ENCODE results near the gene CCDC170. TPM values are rescaled to one million over a fixed set of nuclear protein-coding genes. Genes with fewer than 3 reads are reported as not detected.

CCDC170 gene
- total and polyA plus RNA-seq, 2 of the 8 experiments (the other 6 are each of a cell fraction or from before 2014, with no cell fraction given) = 0.06 to 0.09 TPM

- H3K27ac ChIP-seq (ENCODE audit: low read depth, low read length) = no peak overlapping the region
- WGBS, 2 experiments (ENCODE audit: extremely low coverage in 1 of 2, insufficient coverage in 1 of 2, insufficient read length in 1 of 2, insufficient replicate concordance in 2 of 2, low coverage in 1 of 2, low lambda C conversion rate in 2 of 2, missing lambda C conversion rate in 1 of 2) = 89% methylated on average over 3 of the region's 3 CpGs; no CpG with 5 or more reads in 1 of the 2 experiments
- H3K27me3 ChIP-seq (replicated peaks in 1 of 4; ENCODE audit: control insufficient read depth in 3 of 4, extremely low read depth in 1 of 4, insufficient read depth in 3 of 4, low read length in 3 of 4) = no peaks in the 10 kb centered on the region
- no peak overlapping the region for H3K4ac ChIP-seq (replicated peaks; ENCODE audit: insufficient read length, low read depth, low read length)
- H2BK20ac ChIP-seq (ENCODE audit: low read length) = no peak overlapping the region
- ChIA-PET CTCF (ENCODE audit: partially characterized antibody) (interaction anchor here (0.6 kb wide), 1 partner anchor 89 kb away, joined by 3 read pairs; no protein-coding TSS in a partner anchor), POLR2A (ENCODE audit: partially characterized antibody) (interaction anchor here (0.6 kb wide), 1 partner anchor 11 kb away, joined by 4 read pairs; no protein-coding TSS in a partner anchor)
- H3K9me3 ChIP-seq (ENCODE audit: insufficient read depth in 2 of 2, low read depth in 1 of 2, low read length in 1 of 2) = peaks cover 0 to 3% of the 10 kb centered on the region in 2 experiments; a peak in 1 of 4 replicates
- no peak for DNase-seq (ENCODE audit: low read depth in 1 of 2, low spot score in 2 of 2)
- H3K18ac ChIP-seq (ENCODE audit: extremely low read depth, low read length) = no peak overlapping the region
- no peak overlapping the region for H3K56ac ChIP-seq (replicated peaks; ENCODE audit: insufficient read length, low read depth, low read length)
- no peak overlapping the region for H2BK12ac ChIP-seq (ENCODE audit: low read depth, low read length)
- H2AFZ ChIP-seq (ENCODE audit: low read length) = no peak overlapping the region
- FAIRE-seq = no peak
- no peak overlapping the region for H2AK5ac ChIP-seq (ENCODE audit: low read depth, low read length)
- H2BK5ac ChIP-seq (ENCODE audit: low read depth, low read length) = no peak overlapping the region
- H2BK120ac ChIP-seq (replicated peaks; ENCODE audit: low read depth, low read length) = no peak overlapping the region
- no peak overlapping the region for H3K23ac ChIP-seq (ENCODE audit: insufficient read length)
- no peaks in the 10 kb centered on the region for H3K79me1 ChIP-seq (ENCODE audit: low read depth, low read length)
- H4K8ac ChIP-seq (ENCODE audit: extremely low read depth, insufficient read depth, low read length) = no peak overlapping the region
- H3K4me2 ChIP-seq (ENCODE audit: insufficient read depth in 1 of 2, low read depth in 2 of 2, low read length in 2 of 2) = no peak overlapping the region
- H3K36me3 ChIP-seq (ENCODE audit: control insufficient read depth in 2 of 4, insufficient read depth in 4 of 4, low read length in 3 of 4) = no peaks in the 10 kb centered on the region
- H4K20me1 ChIP-seq (replicated peaks in 1 of 2; ENCODE audit: control insufficient read depth in 1 of 2, insufficient read depth in 2 of 2, low read length in 2 of 2) = no peaks in the 10 kb centered on the region
- H3K79me2 ChIP-seq (ENCODE audit: control insufficient read depth in 1 of 2, insufficient read depth in 2 of 2, low read length in 2 of 2) = no peaks in the 10 kb centered on the region
- no peak overlapping the region for H3K9ac ChIP-seq (replicated peaks in 1 of 4; ENCODE audit: extremely low read depth in 1 of 4, low read depth in 3 of 4, low read length in 3 of 4)
- no peak overlapping the region for H4K5ac ChIP-seq (ENCODE audit: insufficient read length, low read depth, low read length)
- H3K4me3 ChIP-seq (ENCODE audit: extremely low read depth in 1 of 4, insufficient read depth in 2 of 4, low read depth in 3 of 4, low read length in 4 of 4) = no peak overlapping the region
- no peak overlapping the region for H4K91ac ChIP-seq (replicated peaks; ENCODE audit: insufficient read length, low read length)
- H3K14ac ChIP-seq (ENCODE audit: insufficient read length) = no peak overlapping the region
- H3K4me1 ChIP-seq (replicated peaks in 1 of 4; ENCODE audit: control insufficient read depth in 3 of 4, insufficient read depth in 4 of 4, low read length in 3 of 4) = no peaks in the 10 kb centered on the region
- H3K23me2 ChIP-seq (ENCODE audit: low read depth, low read length) = no peaks in the 10 kb centered on the region
- no peak overlapping the region for H2BK15ac ChIP-seq (ENCODE audit: low read length)
- TF ChIP-seq SAP30 (IDR thresholded peaks at IDR 0.05; ENCODE audit: insufficient read depth, insufficient replicate concordance, low read length) (no peak), CHD2 (IDR thresholded peaks at IDR 0.05; ENCODE audit: low read length) (no peak), POLR2AphosphoS5 (IDR thresholded peaks at IDR 0.05; ENCODE audit: low read depth, low read length) (no peak), TAF7 (optimal IDR thresholded peaks at IDR 0.05; ENCODE audit: borderline replicate concordance, low read depth, low read length) (no peak), ATF2 (IDR thresholded peaks at IDR 0.05; ENCODE audit: low read length) (no peak), SIRT6 (IDR thresholded peaks at IDR 0.05; ENCODE audit: low read length) (no peak), SP2 (IDR thresholded peaks at IDR 0.05; ENCODE audit: low read length) (no peak), EZH2 (IDR thresholded peaks at IDR 0.05; ENCODE audit: low read depth, low read length, severe bottlenecking) (no peak)
Observed at GRCh38 chr6:151641028-151641427, 147.2 kb downstream of the CCDC170 start.
